Mammary epithelial cell (primary cell): ENCODE data around the gene CYGB.

ENCODE experiments used
- EZH2 ChIP-seq: IDR thresholded peaks from 2 replicates; pipeline ENCODE4 v1.6.1; 2012; ENCODE audit warnings: low read length, inconsistent platforms, borderline replicate concordance
- TF ChIP-seq, protein P1 (sequence below), 2 donors: IDR thresholded peaks in 1 of 2; conservative IDR thresholded peaks in 1 of 2; 2 replicates each; pipeline ENCODE4 v1.5.1; 2011 to 2012; ENCODE audit warnings: inconsistent platforms in 2 of 2, low read length in 2 of 2, mild to moderate bottlenecking in 2 of 2, control low read depth in 1 of 2, low read depth in 1 of 2; ENCODE audit not compliant: insufficient read depth in 1 of 2; ENCODE audit errors: extremely low read depth in 1 of 2

DNA sequence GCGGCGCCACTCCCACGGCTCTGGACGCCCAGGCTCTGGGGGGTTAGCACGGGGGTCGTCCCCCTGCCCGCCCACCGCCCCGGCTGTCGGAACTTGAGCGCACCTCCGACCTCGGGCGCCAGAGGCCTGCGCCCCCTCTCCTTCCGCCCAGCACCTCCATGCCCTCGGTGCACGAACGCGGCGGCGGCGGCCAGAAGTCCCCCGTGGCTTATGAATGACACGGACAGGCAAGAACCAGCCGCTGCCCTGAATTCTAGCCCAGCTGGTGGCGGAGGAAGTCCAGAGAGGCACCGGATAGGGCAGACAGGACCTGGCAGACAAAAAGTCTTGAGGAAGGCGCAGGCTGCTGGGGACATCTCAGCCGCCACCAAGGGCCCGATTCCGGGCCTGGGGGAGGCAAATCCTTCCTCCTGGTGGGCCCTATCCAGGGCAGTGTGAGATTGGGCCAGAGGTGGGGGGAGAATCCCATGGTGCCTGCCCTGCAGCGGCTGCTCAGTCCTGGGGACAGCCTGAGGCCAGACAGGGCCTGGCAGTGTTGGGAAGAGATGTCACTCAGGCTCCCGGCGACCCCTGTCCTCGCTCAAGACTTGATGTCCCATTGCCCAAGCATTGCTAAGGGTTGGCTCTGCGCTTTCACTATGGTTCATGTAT is 897 bp upstream of the CYGB start:
- TF ChIP-seq, protein P1, sequence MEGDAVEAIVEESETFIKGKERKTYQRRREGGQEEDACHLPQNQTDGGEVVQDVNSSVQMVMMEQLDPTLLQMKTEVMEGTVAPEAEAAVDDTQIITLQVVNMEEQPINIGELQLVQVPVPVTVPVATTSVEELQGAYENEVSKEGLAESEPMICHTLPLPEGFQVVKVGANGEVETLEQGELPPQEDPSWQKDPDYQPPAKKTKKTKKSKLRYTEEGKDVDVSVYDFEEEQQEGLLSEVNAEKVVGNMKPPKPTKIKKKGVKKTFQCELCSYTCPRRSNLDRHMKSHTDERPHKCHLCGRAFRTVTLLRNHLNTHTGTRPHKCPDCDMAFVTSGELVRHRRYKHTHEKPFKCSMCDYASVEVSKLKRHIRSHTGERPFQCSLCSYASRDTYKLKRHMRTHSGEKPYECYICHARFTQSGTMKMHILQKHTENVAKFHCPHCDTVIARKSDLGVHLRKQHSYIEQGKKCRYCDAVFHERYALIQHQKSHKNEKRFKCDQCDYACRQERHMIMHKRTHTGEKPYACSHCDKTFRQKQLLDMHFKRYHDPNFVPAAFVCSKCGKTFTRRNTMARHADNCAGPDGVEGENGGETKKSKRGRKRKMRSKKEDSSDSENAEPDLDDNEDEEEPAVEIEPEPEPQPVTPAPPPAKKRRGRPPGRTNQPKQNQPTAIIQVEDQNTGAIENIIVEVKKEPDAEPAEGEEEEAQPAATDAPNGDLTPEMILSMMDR (conservative IDR thresholded peaks at IDR 0.05 in 1 of 2, IDR thresholded peaks at IDR 0.05 in 1 of 2; ENCODE audit: extremely low read depth in 1 of 2, insufficient read depth in 1 of 2, low read depth in 1 of 2, low read length in 2 of 2) = no peak
- TF ChIP-seq EZH2 = no peak
